ENCODE results near the gene MYOCD.

MYOCD gene

GRCh38 chr17:12727076-12727760 is 61.5 kb downstream of the MYOCD start:
- CTCF ChIA-PET: interaction anchor here (0.6 to 1.1 kb wide), 2 partner anchors 304 to 546 kb away, joined by 3 read pairs; no protein-coding TSS in a partner anchor
- H3K27ac ChIP-seq: no peak overlapping the region
- DNase-seq (ENCODE audit: low spot score): no peak
- POLR2A ChIA-PET (ENCODE audit: low non-redundant PET): no interaction called here
- TF ChIP-seq CTCF (conservative IDR thresholded peaks at IDR 0.05; ENCODE audit: low read depth): no peak

- ChIA-PET POLR2A (ENCODE audit: low non-redundant PET) (no interaction called here), CTCF (interaction anchor here (0.6 to 1.1 kb wide), 2 partner anchors 304 to 547 kb away, joined by 3 read pairs; no protein-coding TSS in a partner anchor)
- DNase-seq (ENCODE audit: low spot score): no peak
- H3K27ac ChIP-seq: no peak overlapping the region
- TF ChIP-seq CTCF (conservative IDR thresholded peaks at IDR 0.05; ENCODE audit: low read depth): no peak
Measured at GRCh38 chr17:12727881-12728280, 62.2 kb downstream of the MYOCD start.

GRCh38 chr17:12729086-12729485 is 63.4 kb downstream of the MYOCD start:
- ChIA-PET POLR2A (ENCODE audit: low non-redundant PET) (no interaction called here), CTCF (no interaction called here)
- TF ChIP-seq CTCF (conservative IDR thresholded peaks at IDR 0.05; ENCODE audit: low read depth): no peak
- H3K27ac ChIP-seq: no peak overlapping the region
- DNase-seq (ENCODE audit: low spot score): no peak

GRCh38 chr17:12730421-12730820 is 64.7 kb downstream of the MYOCD start:
- no peak overlapping the region for H3K27ac ChIP-seq
- POLR2A ChIA-PET (ENCODE audit: low non-redundant PET): no interaction called here
- no peak for DNase-seq (ENCODE audit: low spot score)
- no peak for TF ChIP-seq CTCF (conservative IDR thresholded peaks at IDR 0.05; ENCODE audit: low read depth)
- CTCF ChIA-PET: no interaction called here

- H3K27ac ChIP-seq: no peak overlapping the region
- DNase-seq (ENCODE audit: low spot score): no peak
- TF ChIP-seq CTCF (conservative IDR thresholded peaks at IDR 0.05; ENCODE audit: low read depth): no peak
- CTCF ChIA-PET: no interaction called here
- POLR2A ChIA-PET (ENCODE audit: low non-redundant PET): no interaction called here
Measured at GRCh38 chr17:12730931-12731521, 65.3 kb downstream of the MYOCD start.

- no peak overlapping the region for H3K27ac ChIP-seq
- CTCF ChIA-PET: no interaction called here
- TF ChIP-seq CTCF (conservative IDR thresholded peaks at IDR 0.05; ENCODE audit: low read depth): no peak
- no peak for DNase-seq (ENCODE audit: low spot score)
- POLR2A ChIA-PET (ENCODE audit: low non-redundant PET): no interaction called here
Measured at GRCh38 chr17:12731839-12732238, 66.1 kb downstream of the MYOCD start.

All from RWPE1 (cell line).